GM12878 (cell line): Measurements from ENCODE around the gene HS6ST3. TPM values are rescaled to one million over a fixed set of nuclear protein-coding genes. Genes with fewer than 3 reads are reported as not detected.

Experiments
- ATAC-seq: fragments of 200-7000 bp; cut with Tn5 transposase; 3 replicates; pipeline ENCODE4 v1.9.1; 2020; ENCODE audit warnings: mild to moderate bottlenecking, moderate library complexity
- BruUV-seq: library from RNA; stranded (reverse); fragments of 400-500 nt; replicated peaks from 2 replicates; lab custom pipeline; 2021; lab: Mats Ljungman, UMichigan
- CTCF ChIA-PET: fragments of 300-600 bp; sonication (Branson Sonifier 250); formaldehyde crosslinking; extraction: SDS; loops from one replicate; lab custom pipeline; 2021; ENCODE audit warnings: inconsistent platforms; lab: Yijun Ruan, JAX
- POLR2A ChIA-PET: fragments of 350-600 bp; formaldehyde crosslinking; extraction: SDS; loops from one replicate; lab custom pipeline; 2021; ENCODE audit warnings: inconsistent platforms; lab: Charles Lee
- RAD21 ChIA-PET: fragments of 300-600 bp; sonication (Branson Sonifier 250); formaldehyde crosslinking; loops from one replicate; lab custom pipeline; 2023; ENCODE audit warnings: antibody characterized with exemption; ENCODE audit not compliant: unreplicated experiment; lab: Charles Lee
- SMC1A ChIA-PET: fragments of 300-600 bp; sonication (Branson Sonifier 250); formaldehyde crosslinking; loops from one replicate; lab custom pipeline; 2023; ENCODE audit not compliant: unreplicated experiment, uncharacterized antibody; lab: Charles Lee
- DNase-seq: peaks from one replicate; pipeline ENCODE4 v3.0.0-alpha.2; 2011; ENCODE audit warnings: low read depth, low spot score
- FAIRE-seq: peaks from 3 replicates; lab custom pipeline; 2011; peaks lifted over from hg19 to GRCh38; lab: Jason Lieb, UNC
- H2AFZ ChIP-seq: 2 replicates; pipeline ENCODE4 v1.6.0; 2011; ENCODE audit warnings: low read depth, low read length, control low read depth; ENCODE audit not compliant: control insufficient read depth
- H3K27ac ChIP-seq: 2 replicates; pipeline ENCODE4 v1.5.1; 2011; ENCODE audit warnings: control low read depth; ENCODE audit not compliant: control insufficient read depth, insufficient read depth
- H3K27me3 ChIP-seq, 2 experiments: replicated peaks in 1 of 2; 2 replicates each; pipeline versions ENCODE4 v1.6.0 to v1.6.1; 2011; ENCODE audit warnings: low read length in 1 of 2; ENCODE audit not compliant: control insufficient read depth in 2 of 2, insufficient read depth in 2 of 2
- H3K36me3 ChIP-seq, 2 experiments: 2 replicates each; pipeline ENCODE4 v1.5.1; 2011; ENCODE audit warnings: low read length in 1 of 2; ENCODE audit not compliant: control insufficient read depth in 2 of 2, insufficient read depth in 2 of 2
- H3K4me1 ChIP-seq: 2 replicates; pipeline ENCODE4 v1.6.1; 2011; ENCODE audit warnings: mild to moderate bottlenecking, low read length, moderate library complexity, mixed read lengths; ENCODE audit not compliant: control insufficient read depth, insufficient read depth
- H3K4me2 ChIP-seq: 2 replicates; pipeline ENCODE4 v1.6.0; 2011; ENCODE audit warnings: control low read depth; ENCODE audit not compliant: control insufficient read depth, insufficient read depth
- H3K4me3 ChIP-seq: fragments of 200-600 bp; sonication (generic); 2 replicates; pipeline ENCODE4 v1.5.1; 2016
- H3K79me2 ChIP-seq: 2 replicates; pipeline ENCODE4 v1.6.0; 2011; ENCODE audit warnings: low read length; ENCODE audit not compliant: control insufficient read depth, insufficient read depth
- H3K9ac ChIP-seq: 2 replicates; pipeline ENCODE4 v1.8.0; 2011; ENCODE audit warnings: low read length, control low read depth, mixed read lengths; ENCODE audit not compliant: control insufficient read depth, insufficient read depth
- H3K9me3 ChIP-seq: replicated peaks from 3 replicates; pipeline ENCODE4 v1.5.1; 2011; ENCODE audit warnings: mild to moderate bottlenecking, low read length; ENCODE audit not compliant: control insufficient read depth, insufficient read depth
- H4K20me1 ChIP-seq: 2 replicates; pipeline ENCODE4 v1.6.0; 2011; ENCODE audit not compliant: control insufficient read depth, insufficient read depth
- DPF2 ChIP-seq: fragments of 450-650 bp; IDR thresholded peaks from 2 replicates; pipeline ENCODE4 v1.6.1; 2017; ENCODE audit warnings: mild to moderate bottlenecking
- ELK1 ChIP-seq: IDR thresholded peaks from 2 replicates; pipeline ENCODE4 v1.6.1; 2012; ENCODE audit warnings: low read depth, low read length, improper control_type of control experiment
- IRF3 ChIP-seq: fragments of 450-650 bp; IDR thresholded peaks from 2 replicates; pipeline ENCODE4 v1.6.1; 2014; ENCODE audit warnings: mild to moderate bottlenecking
- PML ChIP-seq: IDR thresholded peaks from 2 replicates; pipeline ENCODE4 v1.6.1; 2012; ENCODE audit warnings: low read length, inconsistent platforms
- RFX5 ChIP-seq: IDR thresholded peaks from 2 replicates; pipeline ENCODE4 v1.6.1; 2011; ENCODE audit warnings: low read depth, low read length, improper control_type of control experiment
- ZBTB4 ChIP-seq: fragments of 450-650 bp; formaldehyde crosslinking; IDR thresholded peaks from 2 replicates; pipeline ENCODE4 v1.4.0; 2022; ENCODE audit warnings: mild to moderate bottlenecking, moderate library complexity
- ZNF622 ChIP-seq: fragments of 450-650 bp; IDR thresholded peaks from 2 replicates; pipeline ENCODE4 v1.6.1; 2017; ENCODE audit warnings: mild to moderate bottlenecking, inconsistent platforms
- WGBS: methylation state at CpG from one replicate; pipeline ENCODE4 v1.1.6; 2016; ENCODE audit warnings: low lambda C conversion rate; ENCODE audit not compliant: insufficient replicate concordance, insufficient coverage; ENCODE audit errors: missing lambda C conversion rate; 5-methylcytosine and 5-hydroxymethylcytosine counted together
- in situ Hi-C: fragments of 300-500 bp; cut with MboI; formaldehyde crosslinking; loops from 9 replicates; pipeline ENCODE4 v1.14.3; 2018; ENCODE audit warnings: mixed read lengths
- intact Hi-C: fragments of 100-400 bp; cut with micrococcal nuclease; formaldehyde crosslinking; loops from one replicate; pipeline ENCODE4 v1.14.2; 2022; ENCODE audit not compliant: unreplicated experiment
- polyA plus RNA-seq, 11 experiments: library from polyadenylated mRNA; depleted of rRNA in 4 of 11; unstranded in 6 of 11; stranded (reverse) in 5 of 11; fragments of >200 nt; fragmentation: Nextera tagmentation in 4 of 11; fragmentation: Illumina TruSeq in 1 of 11; extraction: Ambion mirVana in 4 of 11; extraction: Trizol in 1 of 11; gene quantifications; 1 replicate in 1 of 11; 2 replicates in 10 of 11; pipeline versions ENCODE4 v1.2.1 to v1.2.3, GENCODE V29; 2011 to 2016; ENCODE audit warnings: inconsistent platforms in 2 of 11, missing spikeins in 2 of 11, low read depth in 1 of 11
- total RNA-seq, 4 experiments: library from RNA; depleted of rRNA in 3 of 4; stranded (reverse); fragments of >200 nt in 3 of 4; fragmentation: Illumina TruSeq in 1 of 4; extraction: Trizol in 1 of 4; gene quantifications; 2 replicates each; pipeline versions ENCODE4 v1.2.1 to v1.2.3, GENCODE V29; 2013 to 2021

The HS6ST3 gene
- total and polyA plus RNA-seq, 10 of the 15 experiments (the other 5 are each of a cell fraction or from before 2014, with no cell fraction given), result under 0.01 to 2.9 TPM; not detected in 8

- POLR2A ChIA-PET, result no interaction called here
- intact Hi-C loops, result no loop called here
- Histone ChIP-seq H3K9me3 (no peaks in the 10 kb centered on the region), H3K9ac (no peak overlapping the region), H3K27ac (no peak overlapping the region), H3K4me2 (no peak overlapping the region), H3K4me3 (no peak overlapping the region), H3K27me3 (no peaks in the 10 kb centered on the region), H3K79me2 (no peaks in the 10 kb centered on the region), H3K4me1 (no peaks in the 10 kb centered on the region), H4K20me1 (no peaks in the 10 kb centered on the region), H3K36me3 (no peaks in the 10 kb centered on the region), H2AFZ (no peak overlapping the region)
- 0% methylated on average over 1 of the region's 1 CpG for WGBS
- TF ChIP-seq ZBTB4 (CRISPR knock-in tag) (no peak), RFX5 (no peak), PML (no peak), ZNF622 (no peak), IRF3 (no peak), ELK1 (no peak), DPF2 (no peak)
- no peak for FAIRE-seq
- SMC1A ChIA-PET, result interaction anchor here (1.6 kb wide), 1 partner anchor 10 kb away, joined by 4 read pairs; no protein-coding TSS in a partner anchor
- RAD21 ChIA-PET, result no interaction called here
- no peak for DNase-seq
- BruUV-seq, result no TSS peak
- in situ Hi-C loops, result loop anchor here (10.0 kb wide), 1 partner anchor 797 kb away; no protein-coding TSS in a partner anchor
- CTCF ChIA-PET, result interaction anchor here (4.8 kb wide), 1 partner anchor 802 kb away, joined by 47 read pairs; no protein-coding TSS in a partner anchor
- no peak for ATAC-seq
Observed at GRCh38 chr13:96821381-96821780, 731.5 kb downstream of the HS6ST3 start.
